Islet of Langerhans (tissue), 1 donor: ENCODE measurements around the gene HTT-AS.
"Not testable (repeated sequence)": the region's sequence is repeated elsewhere in the genome, so short reads cannot be mapped to it uniquely, and the experiment has no call there.

ENCODE experiments used
- FAIRE-seq: peaks from one replicate; lab custom pipeline; 2011; peaks lifted over from hg19 to GRCh38; lab: Jason Lieb, UNC

The HTT-AS gene

DNA sequence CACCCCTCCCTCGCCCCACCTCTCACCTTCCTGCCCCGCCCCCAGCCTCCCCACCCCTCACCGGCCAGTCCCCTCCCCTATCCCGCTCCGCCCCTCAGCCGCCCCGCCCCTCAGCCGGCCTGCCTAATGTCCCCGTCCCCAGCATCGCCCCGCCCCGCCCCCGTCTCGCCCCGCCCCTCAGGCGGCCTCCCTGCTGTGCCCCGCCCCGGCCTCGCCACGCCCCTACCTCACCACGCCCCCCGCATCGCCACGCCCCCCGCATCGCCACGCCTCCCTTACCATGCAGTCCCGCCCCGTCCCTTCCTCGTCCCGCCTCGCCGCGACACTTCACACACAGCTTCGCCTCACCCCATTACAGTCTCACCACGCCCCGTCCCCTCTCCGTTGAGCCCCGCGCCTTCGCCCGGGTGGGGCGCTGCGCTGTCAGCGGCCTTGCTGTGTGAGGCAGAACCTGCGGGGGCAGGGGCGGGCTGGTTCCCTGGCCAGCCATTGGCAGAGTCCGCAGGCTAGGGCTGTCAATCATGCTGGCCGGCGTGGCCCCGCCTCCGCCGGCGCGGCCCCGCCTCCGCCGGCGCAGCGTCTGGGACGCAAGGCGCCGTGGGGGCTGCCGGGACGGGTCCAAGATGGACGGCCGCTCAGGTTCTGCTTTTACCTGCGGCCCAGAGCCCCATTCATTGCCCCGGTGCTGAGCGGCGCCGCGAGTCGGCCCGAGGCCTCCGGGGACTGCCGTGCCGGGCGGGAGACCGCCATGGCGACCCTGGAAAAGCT, at the start of gene HTT-AS, which contains the start of gene HTT:
Gene HTT-AS (minus strand): TSS at position 461 of the 768 bp plus-strand sequence.
Gene HTT (plus strand): TSS at position 604 of the 768 bp plus-strand sequence. CDS start 145 bp downstream, at position 749.
- FAIRE-seq: no peak

DNA sequence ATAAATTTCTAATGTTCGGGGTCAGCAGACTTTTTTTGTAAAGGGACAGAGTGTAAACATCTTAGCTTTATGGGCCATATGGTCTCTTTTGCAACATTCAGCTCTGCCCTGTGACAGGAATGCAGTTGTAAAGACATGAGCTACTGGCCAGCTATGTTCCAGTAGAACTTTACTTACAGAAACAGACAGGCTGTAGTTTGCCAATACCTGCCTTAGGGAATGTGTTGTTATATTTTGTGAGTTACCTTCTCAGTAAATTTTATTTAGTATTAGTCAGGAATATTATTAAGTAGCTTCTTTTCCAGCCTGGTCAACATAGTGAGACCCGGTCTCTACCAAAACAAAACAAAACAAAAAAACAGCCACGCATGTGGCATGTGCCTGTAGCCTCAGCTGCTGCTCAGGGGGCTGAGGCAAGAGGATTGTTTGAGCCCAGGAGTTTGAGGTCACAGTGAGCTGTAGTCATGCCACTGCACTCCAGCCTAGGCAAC, 48.9 kb upstream of the HTT-AS start:
- no peak for FAIRE-seq

DNA sequence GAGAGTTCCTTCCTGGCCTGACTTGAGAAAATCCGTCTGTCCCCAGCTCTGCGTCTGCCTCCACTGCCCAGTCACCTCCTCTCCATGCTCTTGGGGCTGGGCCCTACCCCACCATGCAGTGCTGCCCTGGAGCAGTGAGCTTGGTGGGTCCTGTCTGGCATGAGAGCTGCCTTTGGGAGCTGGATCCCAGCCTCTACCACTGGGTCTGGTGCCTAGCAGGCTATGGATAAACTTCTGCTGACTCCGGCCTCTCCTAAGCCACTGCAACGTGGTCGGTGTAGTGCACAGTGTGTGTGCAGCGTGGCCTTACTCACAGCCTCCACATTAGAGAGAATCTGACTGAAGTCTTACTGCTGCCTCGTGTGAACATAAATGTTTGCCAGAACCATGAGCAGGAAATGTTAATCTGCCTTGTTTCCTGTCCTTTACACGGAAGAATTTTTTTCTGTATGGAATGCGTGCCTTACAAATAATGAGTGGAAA, 47.8 kb upstream of the HTT-AS start:
- FAIRE-seq: no peak

- no peak for FAIRE-seq
Measured at GRCh38 chr4:3121596-3121995, 47.3 kb upstream of the HTT-AS start.

DNA sequence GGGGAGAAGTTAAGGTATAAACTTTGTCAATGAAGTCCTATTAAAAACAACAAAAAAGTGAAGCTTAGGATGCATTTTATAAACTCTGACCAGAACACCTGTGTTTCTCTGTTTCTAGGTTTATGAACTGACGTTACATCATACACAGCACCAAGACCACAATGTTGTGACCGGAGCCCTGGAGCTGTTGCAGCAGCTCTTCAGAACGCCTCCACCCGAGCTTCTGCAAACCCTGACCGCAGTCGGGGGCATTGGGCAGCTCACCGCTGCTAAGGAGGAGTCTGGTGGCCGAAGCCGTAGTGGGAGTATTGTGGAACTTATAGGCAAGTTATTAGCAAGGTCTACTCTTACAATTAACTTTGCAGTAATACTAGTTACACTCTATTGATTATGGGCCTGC, 46.8 kb upstream of the HTT-AS start:
- no peak for FAIRE-seq

DNA sequence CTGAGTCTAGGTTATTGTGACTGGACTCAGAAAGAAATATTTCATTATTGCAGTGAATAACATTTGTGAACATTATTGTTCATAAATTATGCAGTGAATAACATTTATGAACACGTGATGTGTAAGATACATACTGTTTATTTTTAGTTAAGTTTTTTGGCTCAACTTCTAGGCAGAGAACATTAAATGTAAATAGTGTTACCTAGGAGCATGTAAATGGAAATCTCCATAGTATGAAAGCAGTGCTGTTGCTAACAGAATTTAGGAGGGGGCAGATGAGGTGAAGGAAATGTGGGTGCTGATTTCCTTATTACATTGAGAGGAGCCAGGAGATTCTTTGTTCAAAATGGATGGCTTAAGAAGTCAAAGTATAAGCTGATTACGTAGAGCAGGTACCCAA, 45.1 kb upstream of the HTT-AS start:
- FAIRE-seq: no peak

GRCh38 chr4:3118312-3118711, 44.0 kb upstream of the HTT-AS start:
- FAIRE-seq: no peak

DNA sequence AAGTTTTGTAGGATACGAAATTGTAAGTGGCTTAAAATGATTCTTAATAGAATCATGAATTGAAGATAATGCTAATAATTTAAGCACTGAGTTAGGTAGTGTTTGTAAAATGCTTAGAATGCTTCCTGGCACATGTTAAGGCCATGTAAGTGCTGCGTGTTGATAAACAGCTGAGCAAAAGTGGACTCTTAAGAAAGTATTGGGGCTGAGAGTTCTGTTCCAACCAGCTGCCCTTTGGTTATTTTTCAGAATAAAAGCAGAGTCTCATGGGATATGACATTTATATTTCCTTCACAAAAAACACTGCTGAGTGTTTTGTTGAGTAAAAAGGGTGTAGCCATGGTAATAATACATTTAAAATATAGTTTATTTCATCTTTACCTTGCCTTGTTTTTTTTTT, 42.6 kb upstream of the HTT-AS start:
- FAIRE-seq: no peak

DNA sequence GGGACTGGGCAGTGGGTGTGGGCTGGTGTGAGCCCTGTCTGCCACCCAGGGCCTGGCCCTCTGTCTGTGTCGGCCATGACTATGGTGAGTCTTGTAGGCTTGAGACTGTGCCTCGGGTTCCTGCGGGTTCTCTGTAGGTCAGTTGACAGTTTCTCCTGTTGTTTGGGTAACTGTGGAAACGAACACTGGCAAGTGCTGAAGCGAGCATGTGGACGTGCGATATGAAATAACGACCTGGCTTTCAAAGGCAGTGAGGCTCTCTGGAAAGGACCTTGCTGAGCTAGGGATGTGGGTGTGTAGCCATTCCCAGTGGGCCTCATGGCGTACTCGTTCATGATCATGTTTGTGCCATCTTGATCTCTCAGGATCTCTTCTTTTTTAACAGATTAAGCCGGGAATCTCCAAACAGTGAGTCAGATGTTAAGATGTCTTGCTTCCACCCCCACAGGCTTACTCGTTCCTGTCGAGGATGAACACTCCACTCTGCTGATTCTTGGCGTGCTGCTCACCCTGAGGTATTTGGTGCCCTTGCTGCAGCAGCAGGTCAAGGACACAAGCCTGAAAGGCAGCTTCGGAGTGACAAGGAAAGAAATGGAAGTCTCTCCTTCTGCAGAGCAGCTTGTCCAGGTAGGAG, 41.4 kb upstream of the HTT-AS start:
- no peak for FAIRE-seq

DNA sequence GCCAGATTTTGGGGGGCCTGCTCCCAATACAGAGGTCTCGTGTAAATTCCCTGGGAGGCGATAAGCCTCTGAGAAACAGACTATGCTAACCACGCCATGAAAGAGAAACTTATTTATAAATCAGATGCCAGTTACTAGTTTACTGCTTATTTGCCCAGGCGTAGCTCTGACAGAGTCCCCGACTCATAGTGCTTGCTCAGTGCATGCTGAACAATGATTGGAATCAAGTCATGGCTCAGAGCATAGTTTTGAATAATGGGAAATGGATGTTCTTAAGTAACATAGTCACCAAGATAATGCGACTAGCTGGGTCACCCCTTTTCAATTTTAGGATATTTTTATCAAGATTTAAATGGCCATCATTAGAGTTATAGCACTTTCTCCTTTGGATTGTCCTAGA, 40.0 kb upstream of the HTT-AS start:
- no peak for FAIRE-seq

DNA sequence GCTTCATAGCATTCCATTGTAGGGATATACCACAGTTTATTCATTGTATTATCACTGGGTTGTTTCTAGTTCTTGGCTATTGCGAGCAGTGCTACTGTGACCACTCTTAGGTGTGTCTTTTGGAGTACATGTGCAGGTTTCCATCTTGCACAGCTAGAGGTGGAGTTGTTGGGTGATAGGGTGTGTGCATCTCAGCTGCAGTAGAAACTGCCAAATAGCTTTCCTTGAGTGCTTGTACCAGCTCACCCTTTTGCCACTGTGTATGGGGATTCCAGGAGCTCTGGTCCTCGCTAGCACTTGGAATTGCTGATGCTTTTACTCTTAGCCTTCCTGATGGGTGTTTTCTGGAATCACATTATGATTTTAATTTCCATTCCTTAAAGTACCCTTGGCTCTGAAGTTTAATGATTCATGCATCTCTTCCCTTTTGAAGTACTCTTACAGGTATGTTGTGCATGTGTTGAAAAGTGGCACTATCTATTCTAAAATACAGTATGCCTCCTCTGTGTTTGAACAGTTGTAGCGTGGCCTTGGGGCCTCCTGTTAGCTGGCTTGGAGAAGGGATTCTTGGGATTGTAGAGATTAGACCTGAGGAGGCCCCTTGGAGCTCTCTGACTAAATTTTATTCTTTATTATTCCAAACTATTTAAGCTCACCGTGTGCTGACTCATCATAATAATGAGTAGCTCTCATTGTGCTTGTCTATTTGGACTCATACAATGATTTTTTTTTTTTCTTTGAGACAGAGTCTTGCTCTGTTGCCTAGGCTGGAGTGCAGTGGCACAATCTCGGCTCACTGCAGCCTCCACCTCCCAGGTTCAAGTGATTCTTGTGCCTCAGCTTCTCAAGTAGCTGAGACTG, 38.5 kb upstream of the HTT-AS start:
- FAIRE-seq: no peak

GRCh38 chr4:3112201-3112600, 37.9 kb upstream of the HTT-AS start:
- FAIRE-seq: no peak

- no peak for FAIRE-seq
Measured at GRCh38 chr4:3111461-3111860, 37.1 kb upstream of the HTT-AS start.

DNA sequence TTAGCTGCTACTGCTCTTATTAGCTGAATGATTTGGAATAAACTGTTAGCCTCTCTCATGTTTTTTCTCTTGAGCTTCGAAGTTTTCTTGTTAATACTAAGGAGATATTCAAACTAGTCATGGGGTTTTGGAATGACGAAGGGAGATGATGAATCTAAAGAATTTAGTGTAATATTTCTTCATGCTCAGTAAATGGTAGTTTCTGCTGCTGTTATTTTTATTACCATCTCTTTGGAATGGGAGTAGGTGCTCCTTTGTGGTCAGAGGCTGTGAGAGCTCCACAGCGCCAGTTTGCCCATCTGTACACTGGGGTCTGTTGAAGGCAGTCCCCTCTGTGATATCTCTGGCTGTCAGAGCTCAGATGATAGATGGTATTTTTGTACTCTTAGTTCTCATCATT, 33.9 kb upstream of the HTT-AS start:
- FAIRE-seq: no peak

- no peak for FAIRE-seq
Measured at GRCh38 chr4:3107691-3108121, 33.4 kb upstream of the HTT-AS start.

DNA sequence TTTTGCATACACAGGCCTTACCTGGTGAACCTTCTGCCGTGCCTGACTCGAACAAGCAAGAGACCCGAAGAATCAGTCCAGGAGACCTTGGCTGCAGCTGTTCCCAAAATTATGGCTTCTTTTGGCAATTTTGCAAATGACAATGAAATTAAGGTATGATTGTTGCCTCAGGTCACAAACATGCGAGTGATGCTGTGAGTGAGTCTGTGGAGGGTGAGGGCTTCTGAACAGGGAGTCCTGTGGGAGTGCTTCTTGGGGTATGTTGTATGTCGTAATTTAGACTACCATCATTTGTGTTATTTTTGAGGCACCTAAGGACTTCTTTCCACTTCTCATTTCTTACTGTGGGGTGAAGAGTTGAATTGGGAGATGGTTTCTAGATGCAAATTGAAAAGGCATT, 32.9 kb upstream of the HTT-AS start:
- no peak for FAIRE-seq

GRCh38 chr4:3106339-3107186, 32.2 kb upstream of the HTT-AS start:
- peak; percentile 62 for FAIRE-seq

- no peak for FAIRE-seq
Measured at GRCh38 chr4:3098346-3098745, 24.0 kb upstream of the HTT-AS start.

GRCh38 chr4:3096202-3096601, 21.9 kb upstream of the HTT-AS start:
- FAIRE-seq: no peak

DNA sequence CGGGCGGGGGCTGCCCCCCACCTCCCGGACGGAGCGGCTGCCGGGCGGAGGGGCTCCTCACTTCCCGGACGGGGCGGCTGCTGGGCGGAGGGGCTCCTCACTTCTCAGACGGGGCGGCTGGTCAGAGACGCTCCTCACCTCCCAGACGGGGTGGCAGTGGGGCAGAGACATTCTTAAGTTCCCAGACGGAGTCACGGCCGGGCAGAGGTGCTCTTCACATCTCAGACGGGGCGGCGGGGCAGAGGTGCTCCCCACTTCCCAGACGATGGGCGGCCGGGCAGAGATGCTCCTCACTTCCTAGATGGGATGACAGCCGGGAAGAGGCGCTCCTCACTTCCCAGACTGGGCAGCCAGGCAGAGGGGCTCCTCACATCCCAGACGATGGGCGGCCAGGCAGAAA, 20.4 kb upstream of the HTT-AS start:
- FAIRE-seq: not testable (repeated sequence)

- FAIRE-seq: no peak
Measured at GRCh38 chr4:3091464-3091863, 17.1 kb upstream of the HTT-AS start.
